HG03342 (cell line): ENCODE measurements around the gene AKAP12.
"Not testable (repeated sequence)": the region's sequence is repeated elsewhere in the genome, so short reads cannot be mapped to it uniquely, and the experiment has no call there.

Source experiments
- ATAC-seq: cut with Tn5 transposase; IDR thresholded peaks from one replicate; pipeline ENCODE4 v1.9.1; 2021; ENCODE audit warnings: mild to moderate bottlenecking, moderate library complexity; ENCODE audit not compliant: unreplicated experiment

Gene AKAP12

DNA sequence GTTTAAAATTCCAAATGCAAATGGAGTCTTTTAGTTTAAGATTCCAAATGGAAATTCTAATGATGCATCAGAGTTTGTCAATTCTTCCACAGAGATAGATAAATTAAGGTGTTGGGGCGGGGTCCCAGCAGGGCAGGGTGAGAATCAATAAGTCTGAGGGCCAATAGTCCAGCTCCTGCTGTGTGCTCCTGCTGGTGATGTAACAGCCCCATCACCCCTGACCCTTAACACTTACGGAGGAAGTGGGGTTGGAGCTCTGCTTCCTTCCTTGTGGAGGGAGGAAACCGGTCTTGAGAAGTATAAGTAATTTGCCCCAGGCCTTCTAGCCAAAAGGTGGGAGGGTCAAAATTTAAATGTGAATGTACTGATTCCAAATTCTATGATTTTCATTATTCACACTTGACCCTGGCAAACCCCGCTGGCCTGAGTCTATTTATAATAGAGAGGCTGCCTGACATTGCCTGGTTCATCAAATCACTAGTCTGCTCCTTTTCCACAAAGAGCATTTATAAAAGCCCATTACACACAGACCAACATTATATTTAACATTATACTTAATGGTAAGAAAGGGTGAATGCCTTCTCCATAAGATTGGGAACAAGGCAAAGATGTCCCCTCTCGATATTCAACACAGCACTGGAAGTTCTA, 134.4 kb downstream of the AKAP12 start:
- no peak for ATAC-seq

DNA sequence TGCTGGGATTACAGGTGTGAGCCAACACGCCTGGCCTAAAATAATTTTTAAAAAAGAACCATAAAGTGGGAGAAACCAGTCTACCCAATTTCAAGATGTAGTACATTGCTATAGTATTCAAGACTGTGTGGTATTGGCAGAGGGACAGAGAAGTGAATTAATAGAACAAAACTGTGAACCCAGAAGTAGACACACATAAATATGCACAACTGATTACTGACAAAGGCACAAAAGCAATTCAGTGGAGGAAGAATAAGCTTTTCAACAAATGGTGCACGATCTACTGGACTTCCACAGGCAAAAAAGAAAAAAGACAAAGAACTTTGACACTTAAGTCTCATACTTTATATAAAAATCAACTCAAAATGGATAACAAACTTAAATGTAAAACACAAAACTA, 136.1 kb downstream of the AKAP12 start:
- ATAC-seq: no peak

DNA sequence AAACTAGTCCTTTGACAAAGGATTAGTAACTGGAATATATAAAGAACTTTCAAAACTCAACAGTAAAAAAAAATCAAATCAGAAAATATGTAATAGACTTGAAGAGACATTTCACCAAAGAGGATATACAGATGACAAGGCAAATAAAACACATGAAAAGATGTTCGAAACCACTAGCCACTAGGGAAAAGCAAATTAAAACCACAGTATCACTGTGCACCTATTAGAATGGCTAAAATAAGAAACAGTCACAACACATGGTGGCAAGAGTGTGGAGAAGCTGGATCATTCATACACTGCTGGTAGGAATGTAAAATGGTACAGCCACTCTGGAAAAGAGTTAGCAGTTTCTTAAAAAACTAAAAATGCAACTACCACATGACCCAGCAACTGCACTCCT, 136.7 kb downstream of the AKAP12 start:
- ATAC-seq: peak; percentile 34

DNA sequence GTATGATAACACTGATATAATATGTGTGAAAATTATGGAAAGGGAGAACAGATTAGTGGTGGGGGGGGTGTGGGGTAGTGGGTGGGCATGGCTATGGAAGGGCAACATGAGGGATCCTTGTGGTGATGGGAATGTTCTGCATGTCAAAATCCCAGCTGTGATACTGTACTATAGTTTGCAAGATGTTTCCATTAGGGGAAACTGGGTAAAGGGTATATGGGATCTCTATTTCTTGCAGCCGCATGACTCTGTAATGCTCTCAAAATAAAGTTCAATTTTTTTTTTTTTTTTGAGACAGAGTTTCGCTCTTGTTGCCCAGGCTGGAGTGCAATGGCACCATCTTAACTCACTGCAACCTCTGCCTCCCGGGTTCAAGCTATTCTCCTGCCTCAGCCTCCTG, 137.3 kb downstream of the AKAP12 start:
- no peak for ATAC-seq

DNA sequence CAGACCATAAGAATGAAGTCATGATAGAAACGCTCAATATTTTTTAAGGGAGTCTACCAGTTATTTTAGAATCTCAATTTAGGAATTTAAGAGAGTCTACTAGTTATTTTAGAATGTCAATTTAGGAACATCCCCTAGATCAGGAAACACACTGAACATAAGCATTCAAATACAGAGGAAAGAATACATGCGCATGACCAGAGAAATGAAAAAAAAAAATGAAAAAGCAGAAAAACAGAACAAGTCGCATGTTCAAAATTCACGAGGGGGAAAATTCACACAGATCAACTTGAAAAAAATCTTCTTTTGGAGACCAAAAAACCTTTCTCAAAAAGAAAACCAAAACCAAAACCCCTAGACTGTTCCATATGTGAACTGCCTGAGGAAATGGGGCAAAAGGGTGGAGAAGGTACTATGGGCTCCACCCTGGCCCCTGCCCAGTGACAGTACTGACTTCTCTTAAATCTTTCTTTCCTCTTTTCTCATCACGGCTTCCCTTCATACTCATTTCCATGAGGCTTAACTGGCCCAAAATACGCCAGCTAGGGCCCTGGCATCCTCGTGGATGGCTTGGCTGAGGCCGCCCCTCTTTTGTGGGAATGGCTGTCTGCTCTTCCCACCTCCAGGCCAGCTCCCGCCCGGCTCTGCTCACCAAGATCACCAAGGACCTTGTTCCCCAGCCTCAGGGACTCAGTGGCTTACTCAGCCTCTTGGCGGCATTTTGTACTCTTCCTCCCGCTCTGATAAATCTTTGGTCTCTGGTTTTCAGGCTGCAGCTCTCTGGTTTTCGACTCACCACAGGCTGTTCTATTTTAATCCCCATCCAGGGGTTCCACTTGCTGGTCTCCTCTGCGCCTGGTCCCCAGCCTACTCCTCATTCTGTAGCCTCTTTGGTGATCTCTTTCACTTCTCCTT, 140.4 kb downstream of the AKAP12 start:
- ATAC-seq: peak; percentile 59

DNA sequence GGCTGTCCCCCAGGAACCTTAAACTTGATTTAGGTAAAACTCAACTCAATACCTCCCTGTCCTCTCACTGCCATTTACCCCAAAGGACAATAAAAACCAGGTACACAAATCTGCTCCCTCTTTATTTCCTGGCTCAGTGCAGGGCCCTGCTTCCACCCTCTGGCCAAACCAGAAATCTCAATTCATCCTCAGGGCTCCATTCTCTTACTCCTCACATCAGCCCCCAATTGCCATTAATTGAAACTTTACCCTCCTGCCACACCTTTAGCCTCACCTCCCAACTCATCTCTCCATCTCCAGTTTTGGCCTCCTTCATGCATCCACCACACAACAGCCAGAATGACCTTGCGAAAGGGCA, 141.1 kb downstream of the AKAP12 start:
- no peak for ATAC-seq

DNA sequence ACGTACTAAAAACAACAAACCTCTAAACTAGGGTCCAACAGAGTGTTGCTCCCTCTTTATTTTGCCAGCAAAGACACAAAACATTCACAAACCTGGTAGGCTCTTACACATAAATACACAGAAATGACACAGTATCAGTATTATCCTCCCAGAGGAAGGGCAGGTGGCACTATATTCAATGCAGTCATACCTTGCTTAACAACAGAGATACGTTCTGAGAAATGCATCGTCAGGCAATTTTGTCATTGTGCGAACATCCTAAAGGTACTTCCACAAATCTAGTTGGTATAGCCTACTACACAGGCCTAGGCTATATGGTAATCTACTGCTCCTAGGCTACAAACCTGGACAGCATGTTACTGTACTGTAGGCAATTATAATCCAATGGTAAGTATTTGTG, 142.0 kb downstream of the AKAP12 start:
- no peak for ATAC-seq

DNA sequence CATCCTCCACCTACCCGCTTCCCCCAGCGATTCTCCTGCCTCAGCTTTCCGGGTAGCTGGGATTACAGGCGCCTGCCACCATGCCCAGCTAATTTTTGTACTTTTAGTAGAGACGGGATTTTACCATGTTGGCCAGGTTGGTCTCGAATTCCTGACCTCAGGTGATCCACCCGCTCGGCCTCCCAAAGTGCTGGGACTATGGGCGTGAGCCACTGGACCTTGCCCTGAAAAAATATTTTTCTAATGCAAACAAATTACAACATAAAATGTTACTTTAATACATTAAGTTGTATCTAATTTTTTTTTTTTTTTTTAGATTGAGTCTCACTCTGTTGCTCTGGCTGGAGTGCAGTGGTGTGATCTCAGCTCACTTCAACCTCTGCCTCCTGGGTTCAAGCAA, 142.9 kb downstream of the AKAP12 start:
- ATAC-seq: not testable (repeated sequence)

DNA sequence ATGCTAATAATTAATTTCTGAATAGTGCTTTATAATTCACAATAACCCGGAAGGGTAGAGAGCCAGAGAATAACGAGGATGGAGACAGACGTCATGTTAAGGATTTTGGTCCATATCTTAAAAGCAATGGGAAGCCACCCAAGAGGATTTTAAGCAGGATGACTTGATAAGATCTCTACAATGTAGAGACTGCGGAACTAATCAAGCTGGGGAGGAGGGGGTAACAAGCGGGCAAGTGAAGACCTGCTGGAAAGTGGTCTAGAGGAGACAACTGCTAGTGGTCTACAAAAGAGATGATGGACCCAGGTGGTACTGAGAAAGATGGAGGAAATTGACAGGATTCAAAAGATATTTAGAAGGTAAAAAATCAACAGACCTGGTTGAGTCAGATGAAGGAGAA, 144.4 kb downstream of the AKAP12 start:
- no peak for ATAC-seq

DNA sequence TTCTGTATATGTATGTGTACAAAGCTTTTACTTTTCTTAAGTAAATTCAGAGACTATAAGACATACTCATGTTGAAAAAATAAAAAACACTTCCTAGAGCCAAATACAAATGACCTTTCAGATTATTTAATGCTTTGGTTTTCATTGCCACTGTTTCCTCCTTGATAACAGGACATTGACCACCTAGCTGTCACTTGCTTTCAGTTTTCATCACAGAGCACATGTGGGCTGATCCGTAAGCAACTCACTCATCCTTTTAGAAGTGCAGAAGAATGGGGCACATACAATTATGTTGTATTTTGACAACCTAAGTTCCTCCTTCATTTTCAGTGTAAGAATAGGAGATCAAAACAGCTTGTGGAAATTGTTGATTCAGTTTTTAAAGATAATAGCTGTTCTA, 145.4 kb downstream of the AKAP12 start:
- no peak for ATAC-seq

DNA sequence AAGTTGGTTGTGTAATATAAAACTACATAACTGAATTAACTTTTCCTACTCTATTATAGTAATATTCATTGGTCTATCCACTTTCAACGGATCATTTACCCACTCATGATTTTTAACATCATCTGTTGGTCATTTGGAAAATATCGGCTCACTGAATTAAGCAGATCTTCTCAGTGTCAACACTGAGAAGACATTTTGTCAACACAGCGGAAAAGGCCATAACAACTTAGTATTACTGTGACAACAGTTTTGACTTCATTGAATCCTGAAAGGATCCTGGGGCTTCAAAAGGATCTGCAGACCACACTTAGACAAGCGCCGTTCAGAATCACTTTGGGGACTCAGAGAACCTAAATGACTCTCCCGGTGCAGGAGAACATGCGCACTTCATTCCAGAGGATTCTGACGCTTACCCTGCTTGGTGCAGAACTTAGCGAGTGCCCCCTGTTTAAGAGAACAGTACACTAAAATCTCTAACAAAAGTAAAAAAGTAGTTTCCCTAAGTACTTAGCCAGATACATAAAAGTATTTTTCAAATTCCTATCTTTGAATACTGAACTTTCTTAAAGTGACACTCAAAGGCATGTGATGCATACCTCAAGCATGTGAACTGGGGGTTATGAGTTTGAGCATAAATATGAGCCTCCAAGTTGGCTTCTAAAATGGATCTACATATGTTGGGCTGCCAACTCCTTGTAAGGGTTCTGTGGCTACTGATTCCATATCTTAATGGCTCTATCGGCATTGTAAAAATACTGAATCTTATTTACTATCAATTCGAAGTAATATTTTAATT, 147.6 kb downstream of the AKAP12 start:
- no peak for ATAC-seq

DNA sequence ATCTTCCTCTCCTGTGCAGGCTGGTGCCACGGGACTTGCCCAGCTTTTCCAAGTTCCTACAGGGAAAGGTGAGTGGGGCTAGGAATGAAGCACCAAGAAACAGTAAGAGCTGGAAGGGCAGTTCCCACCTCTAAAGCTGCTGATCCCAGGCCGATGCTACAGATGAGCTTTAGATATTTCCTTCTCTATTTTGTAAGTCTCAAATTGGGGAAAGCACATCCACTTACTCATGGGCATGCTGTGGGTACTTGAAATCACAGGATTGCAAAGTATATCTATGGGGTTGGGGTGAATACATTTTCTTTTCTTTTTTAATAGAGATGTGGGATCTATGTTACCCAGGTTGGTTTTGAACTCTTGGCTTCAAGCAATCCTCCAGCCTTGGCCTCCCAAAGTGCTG, 148.5 kb downstream of the AKAP12 start:
- ATAC-seq: no peak

DNA sequence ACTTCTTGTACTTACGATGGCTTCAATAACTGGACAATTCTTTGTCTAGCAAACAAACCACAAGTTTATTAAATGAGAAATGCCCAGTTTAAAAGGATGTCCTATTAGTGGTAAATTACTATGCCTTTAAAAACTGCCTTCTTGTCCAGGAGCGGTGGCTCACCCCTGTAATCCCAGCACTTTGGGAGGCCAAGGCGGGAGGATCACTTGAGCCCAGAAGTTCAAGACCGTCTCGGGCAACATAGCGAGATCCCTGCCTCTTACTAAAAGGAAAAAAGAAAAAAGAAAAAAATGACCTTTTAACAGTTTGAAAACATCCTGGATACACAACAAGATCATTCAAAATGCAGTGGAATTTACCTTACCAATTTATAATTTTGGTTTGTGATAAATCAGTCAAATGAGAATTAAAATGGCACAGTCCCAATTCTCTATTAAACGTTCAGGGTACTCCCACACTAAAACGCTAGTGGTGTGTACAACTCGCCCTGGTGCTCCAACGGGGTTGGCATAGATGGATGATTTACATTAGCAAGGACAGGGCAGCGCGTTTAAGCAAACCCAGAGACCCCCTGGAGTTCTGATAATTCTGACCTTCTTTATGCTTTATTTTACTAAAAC, 149.3 kb downstream of the AKAP12 start:
- ATAC-seq: no peak

DNA sequence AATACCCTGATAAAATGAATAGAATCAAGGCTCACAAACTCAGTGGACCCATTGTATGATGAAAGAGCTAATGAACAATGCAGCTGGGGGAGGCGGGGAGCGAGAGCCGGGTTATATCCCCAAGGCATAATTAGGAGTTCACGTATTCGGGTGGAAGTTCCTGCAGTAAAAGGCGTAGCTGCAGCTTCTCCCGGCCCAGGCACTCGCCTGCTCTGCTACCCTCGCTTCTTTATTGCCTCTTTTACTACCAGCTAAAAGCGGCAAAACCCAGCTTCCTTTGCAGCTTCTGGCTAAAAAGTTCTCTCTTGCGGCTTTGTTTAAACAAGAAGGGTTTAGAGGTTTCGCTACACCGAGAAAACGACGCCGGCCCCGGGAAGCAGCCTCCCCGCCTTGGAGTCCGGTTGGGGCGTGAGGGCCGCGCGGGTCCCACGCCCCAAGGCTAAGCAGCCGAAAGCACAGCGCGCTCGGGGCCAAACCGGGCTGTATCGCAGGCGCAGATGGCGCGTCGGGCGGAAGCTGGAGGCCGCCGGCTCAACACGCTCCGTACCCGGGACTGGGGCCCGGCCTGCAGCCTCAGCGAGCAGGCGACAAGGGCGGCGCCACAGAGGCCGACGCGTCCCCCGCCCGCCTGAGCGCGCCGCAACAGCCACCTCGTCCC, 150.0 kb downstream of the AKAP12 start:
- ATAC-seq: peak; percentile 67

DNA sequence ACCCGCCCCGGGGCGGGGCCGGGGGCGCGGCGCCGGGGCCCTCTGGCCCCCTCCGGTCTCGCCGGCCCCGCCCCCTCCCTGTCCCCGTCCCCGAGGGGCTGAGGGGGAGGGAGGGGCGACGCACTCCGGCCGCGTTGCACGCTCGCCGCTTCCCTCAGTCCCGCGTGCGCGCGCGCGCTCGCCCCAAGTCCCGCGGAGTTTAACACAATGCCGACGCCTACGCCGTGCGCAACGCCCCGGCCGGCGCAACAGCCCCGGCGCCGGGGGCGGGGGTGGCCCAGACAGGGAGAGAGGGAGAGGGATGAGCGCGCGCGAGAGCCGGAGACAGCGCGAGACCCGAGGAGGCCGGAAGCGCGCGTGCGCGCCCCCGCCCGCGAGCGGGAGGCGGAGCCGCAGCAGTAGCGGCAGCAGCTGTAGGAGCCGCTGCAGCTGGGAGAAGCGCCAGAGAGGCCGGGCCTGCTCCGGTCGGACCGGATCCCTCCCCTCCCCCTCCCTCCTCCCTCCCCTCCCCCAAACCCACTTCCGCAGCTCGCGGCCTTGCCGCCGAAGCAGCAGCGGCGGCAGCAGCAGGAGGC, 150.6 kb downstream of the AKAP12 start:
- peak; percentile 81 for ATAC-seq

DNA sequence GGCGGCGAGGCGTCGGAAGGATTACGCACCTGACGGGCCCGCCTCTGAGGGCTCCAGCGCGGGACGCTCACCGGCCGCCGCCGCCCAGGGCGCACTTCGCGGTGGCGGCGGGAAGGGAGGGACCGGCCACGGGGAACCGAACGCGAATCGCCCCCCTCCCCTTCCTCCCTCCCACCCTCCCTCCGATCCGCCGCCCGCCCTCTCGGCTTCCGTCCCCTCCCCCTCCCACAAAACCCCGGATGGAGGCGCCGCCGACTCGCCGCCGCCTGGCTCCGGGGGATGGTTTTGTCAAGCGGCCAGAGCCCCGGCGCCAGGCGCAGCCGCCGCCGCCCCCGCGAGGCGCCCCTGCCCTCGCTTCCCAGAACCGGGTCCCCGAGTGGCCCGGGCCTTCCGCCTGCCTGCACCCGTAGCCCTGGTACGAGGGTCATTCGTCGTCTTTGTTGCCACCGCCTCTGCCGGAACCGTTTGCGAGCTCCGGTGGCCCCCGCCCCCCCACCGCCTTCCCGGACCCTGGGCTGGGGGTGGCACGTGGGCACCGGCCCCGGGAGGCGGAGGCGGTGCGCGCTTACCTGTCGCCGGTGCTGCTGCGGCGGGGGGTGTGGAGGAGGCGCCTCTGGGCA, 151.2 kb downstream of the AKAP12 start:
- peak; percentile 8 for ATAC-seq

DNA sequence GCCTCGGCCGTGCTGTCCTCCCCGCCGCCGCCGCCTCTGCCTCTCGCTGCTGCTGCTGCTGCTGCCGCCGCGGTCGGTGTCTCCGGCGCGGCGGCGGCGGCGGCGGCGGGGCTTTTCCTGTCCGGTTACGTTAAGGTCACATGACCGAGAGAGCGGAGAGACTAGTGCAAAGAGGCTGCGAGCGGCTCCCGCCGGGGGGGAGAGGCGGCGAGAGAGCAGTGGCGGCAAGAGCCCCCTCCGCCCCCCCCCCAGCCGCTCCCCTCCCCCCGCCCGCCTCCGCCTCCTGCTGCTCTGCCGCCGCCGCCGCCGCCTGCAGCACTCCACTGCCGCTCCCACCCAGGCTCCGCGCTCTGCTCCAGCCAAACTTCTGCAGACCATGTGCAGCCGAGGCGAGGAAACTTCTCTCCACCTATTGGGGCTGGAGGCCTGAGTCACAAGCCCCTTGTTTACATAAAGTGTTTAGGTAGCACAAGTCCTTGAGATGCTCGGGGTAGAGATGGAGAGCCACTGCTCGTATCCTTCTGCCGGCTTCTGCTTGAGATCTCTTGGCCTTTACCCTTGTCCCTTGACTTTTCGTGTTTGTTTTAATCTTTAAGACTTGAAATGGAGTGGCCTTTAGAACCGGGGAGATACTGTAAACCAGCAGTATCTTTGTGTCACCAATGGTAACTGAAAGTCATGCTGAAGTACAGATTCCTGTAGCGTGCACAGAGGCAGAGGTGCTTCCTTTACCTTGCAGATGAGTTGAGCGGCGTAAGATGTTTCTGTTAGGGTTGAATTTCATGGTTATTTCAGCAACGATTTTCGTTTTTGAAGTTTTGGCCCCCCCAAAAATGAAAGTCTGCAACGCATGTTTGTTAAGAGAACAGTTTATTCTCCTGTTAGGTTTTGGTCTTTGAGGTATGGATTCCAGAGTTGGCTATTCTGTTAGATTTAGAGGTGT, 152.0 kb downstream of the AKAP12 start, which contains the start of gene ZBTB2:
ZBTB2 (minus strand) TSS at position 89 of the 943 bp plus-strand sequence. CDS start 17,922 bp downstream, outside the sequence.
- ATAC-seq: peak; percentile 24

DNA sequence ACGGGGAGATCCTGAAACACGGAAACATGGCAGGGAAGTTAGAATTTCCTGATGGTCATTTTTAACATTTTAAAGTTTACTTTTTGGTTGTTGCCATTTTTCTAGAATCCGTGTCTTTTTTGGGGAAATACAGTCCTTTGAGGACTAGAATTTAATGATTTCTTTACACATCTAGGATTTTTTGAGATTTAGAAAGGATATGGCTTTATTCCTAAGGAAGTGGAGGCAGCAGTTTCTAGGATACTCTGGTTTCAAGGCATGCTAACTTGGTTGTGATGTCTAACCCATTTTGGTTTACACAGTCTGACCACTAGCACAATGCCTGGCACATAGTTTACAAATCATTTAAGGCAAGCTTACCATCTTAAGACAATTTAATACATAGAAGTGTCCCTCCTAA, 152.7 kb downstream of the AKAP12 start:
- no peak for ATAC-seq

DNA sequence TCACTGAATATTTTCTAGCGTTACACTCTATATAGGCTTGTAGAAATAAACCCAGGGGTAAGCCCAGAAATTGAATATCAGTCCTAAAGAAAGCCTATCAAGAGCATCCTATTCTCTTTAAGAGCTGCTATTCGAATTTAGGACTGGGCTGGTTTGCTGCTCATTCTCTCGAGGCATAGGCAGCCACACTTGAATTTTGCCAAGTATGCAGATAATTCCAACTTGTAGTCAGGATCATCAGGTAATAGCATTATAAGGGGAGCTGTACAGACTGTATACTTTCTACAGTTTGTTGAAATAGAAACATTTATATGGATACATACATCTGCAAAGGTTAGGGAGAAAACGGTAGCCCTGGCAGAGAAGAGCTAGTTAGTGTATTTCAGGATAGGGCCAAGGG, 153.6 kb downstream of the AKAP12 start:
- no peak for ATAC-seq
